Measurements from ENCODE around the gene CLIC6. TPM values are rescaled to one million over a fixed set of nuclear protein-coding genes. Genes with fewer than 3 reads are reported as not detected.

CLIC6 gene
- polyA plus RNA-seq, 1 donor (not counting 4 experiments of a cell fraction or from before 2014, with no cell fraction given): not detected

- Histone ChIP-seq H2AFZ (ENCODE audit: control insufficient read depth, low read length) (no peak overlapping the region), H3K79me2 (ENCODE audit: control insufficient read depth, insufficient read depth, low read length) (no peaks in the 10 kb centered on the region)
These were observed 65.1 kb downstream of the CLIC6 start for GRCh38 chr21:34733852-34734251.

GRCh38 chr21:34734696-34735095 lies 65.9 kb downstream of the CLIC6 start:
- TF ChIP-seq CTCF (optimal IDR thresholded peaks at IDR 0.05 in 1 of 3, IDR thresholded peaks at IDR 0.05 in 1 of 3, conservative IDR thresholded peaks at IDR 0.05 in 1 of 3; ENCODE audit: extremely low read depth in 1 of 3, insufficient read depth in 2 of 3, low read length in 3 of 3): no peak
- TF ChIP-seq EZH2 (IDR thresholded peaks at IDR 0.05; ENCODE audit: low read length): no peak
- Histone ChIP-seq H3K4me3 (ENCODE audit: control insufficient read depth in 2 of 3, extremely low read depth in 1 of 3, insufficient read depth in 2 of 3, low read depth in 1 of 3, low read length in 3 of 3) (no peak overlapping the region), H3K9me3 (ENCODE audit: control insufficient read depth, low read depth, low read length) (no peaks in the 10 kb centered on the region), H4K20me1 (ENCODE audit: control insufficient read depth, extremely low read depth, insufficient read depth, low read length) (no peaks in the 10 kb centered on the region), H3K4me1 (ENCODE audit: control insufficient read depth, extremely low read depth, insufficient read depth, low read length) (peaks cover 49% of the 10 kb centered on the region), H3K36me3 (ENCODE audit: control insufficient read depth in 2 of 2, extremely low read depth in 1 of 2, insufficient read depth in 2 of 2, low read length in 2 of 2) (no peaks in the 10 kb centered on the region), H3K27me3 (ENCODE audit: control insufficient read depth, extremely low read depth, insufficient read depth, low read length) (no peaks in the 10 kb centered on the region), H3K27ac (ENCODE audit: control insufficient read depth, insufficient read depth, low read length) (no peak overlapping the region), H3K79me2 (ENCODE audit: control insufficient read depth, insufficient read depth, low read length) (no peaks in the 10 kb centered on the region), H3K4me2 (ENCODE audit: control insufficient read depth, extremely low read depth, insufficient read depth, low read depth, low read length) (peak overlapping the region; percentile 33), H2AFZ (ENCODE audit: control insufficient read depth, low read length) (no peak overlapping the region), H3K9me1 (ENCODE audit: control insufficient read depth, extremely low read depth, insufficient read depth, low read length) (no peaks in the 10 kb centered on the region), H3K9ac (ENCODE audit: control insufficient read depth, extremely low read depth, insufficient read depth, low read length) (no peak overlapping the region)
- FAIRE-seq (peak; percentile 90), DNase-seq (ENCODE audit: low read depth, low spot score) (peak; percentile 35)
- dilution Hi-C loops (cut with MboI; ENCODE audit: extremely low pct_ligation_motif_present, low sequenced_read_pairs): no loop called here

More at GRCh38 chr21:34733852-34734251, 65.1 kb downstream of the CLIC6 start:
- Histone ChIP-seq H3K36me3 (ENCODE audit: control insufficient read depth in 2 of 2, extremely low read depth in 1 of 2, insufficient read depth in 2 of 2, low read length in 2 of 2) (no peaks in the 10 kb centered on the region), H3K9ac (ENCODE audit: control insufficient read depth, extremely low read depth, insufficient read depth, low read length) (no peak overlapping the region), H3K4me3 (ENCODE audit: control insufficient read depth in 2 of 3, extremely low read depth in 1 of 3, insufficient read depth in 2 of 3, low read depth in 1 of 3, low read length in 3 of 3) (no peak overlapping the region), H3K27me3 (ENCODE audit: control insufficient read depth, extremely low read depth, insufficient read depth, low read length) (no peaks in the 10 kb centered on the region), H3K27ac (ENCODE audit: control insufficient read depth, insufficient read depth, low read length) (no peak overlapping the region), H3K4me2 (ENCODE audit: control insufficient read depth, extremely low read depth, insufficient read depth, low read depth, low read length) (no peak overlapping the region), H3K9me3 (ENCODE audit: control insufficient read depth, low read depth, low read length) (no peaks in the 10 kb centered on the region), H3K4me1 (ENCODE audit: control insufficient read depth, extremely low read depth, insufficient read depth, low read length) (peaks cover 49% of the 10 kb centered on the region), H4K20me1 (ENCODE audit: control insufficient read depth, extremely low read depth, insufficient read depth, low read length) (no peaks in the 10 kb centered on the region), H3K9me1 (ENCODE audit: control insufficient read depth, extremely low read depth, insufficient read depth, low read length) (no peaks in the 10 kb centered on the region)
- peak; percentile 44 for FAIRE-seq
- dilution Hi-C loops (cut with MboI; ENCODE audit: extremely low pct_ligation_motif_present, low sequenced_read_pairs): no loop called here
- no peak for TF ChIP-seq CTCF (optimal IDR thresholded peaks at IDR 0.05 in 1 of 3, IDR thresholded peaks at IDR 0.05 in 1 of 3, conservative IDR thresholded peaks at IDR 0.05 in 1 of 3; ENCODE audit: extremely low read depth in 1 of 3, insufficient read depth in 2 of 3, low read length in 3 of 3)
- no peak for TF ChIP-seq EZH2 (IDR thresholded peaks at IDR 0.05; ENCODE audit: low read length)
- no peak for DNase-seq (ENCODE audit: low read depth, low spot score)

Data from keratinocyte (primary cell).